ENCODE data around the gene PGM5. TPM values are rescaled to one million over a fixed set of nuclear protein-coding genes. Genes with fewer than 3 reads are reported as not detected.
A peak's percentile ranks its signal among the peaks of the same experiment; 100 is the strongest.

Gene PGM5
- total and polyA plus RNA-seq, 2 donors from 2014 or later = 16.3 to 53.1 TPM

- no peak for TF ChIP-seq CTCF (IDR thresholded peaks at IDR 0.05; ENCODE audit: borderline replicate concordance, extremely low read depth, insufficient read depth)
- H3K27ac ChIP-seq (ENCODE audit: low read depth in 2 of 2, low read length in 2 of 2) = no peak overlapping the region
- intact Hi-C loops (cut with DNase I) = no loop called here
- no peaks in the 10 kb centered on the region for H3K36me3 ChIP-seq (ENCODE audit: control insufficient read depth in 2 of 3, insufficient read depth in 3 of 3, low read length in 3 of 3)
- H3K9ac ChIP-seq (ENCODE audit: low read length in 3 of 3) = no peak overlapping the region
- H3K4me1 ChIP-seq (ENCODE audit: control insufficient read depth in 2 of 3, insufficient read depth in 2 of 3, low read depth in 1 of 3, low read length in 3 of 3) = peaks cover 3 to 21% (median 3%) of the 10 kb centered on the region in 3 donors
- no peak overlapping the region for H3K4me3 ChIP-seq (ENCODE audit: low read length in 3 of 3)
- FAIRE-seq = no peak
- H3K9me3 ChIP-seq (ENCODE audit: control insufficient read depth in 2 of 3, insufficient read depth in 1 of 3, low read length in 3 of 3) = no peaks in the 10 kb centered on the region
- H3K27me3 ChIP-seq (ENCODE audit: control insufficient read depth, insufficient read depth, low read length) = no peaks in the 10 kb centered on the region
- DNase-seq = no peak
These were observed 150.1 kb downstream of the PGM5 start for GRCh38 chr9:68506551-68506950.

- Histone ChIP-seq H3K4me3 (ENCODE audit: low read length in 3 of 3) (no peak overlapping the region), H3K27ac (ENCODE audit: low read depth in 2 of 2, low read length in 2 of 2) (no peak overlapping the region), H3K27me3 (ENCODE audit: control insufficient read depth, insufficient read depth, low read length) (no peaks in the 10 kb centered on the region), H3K9me3 (ENCODE audit: control insufficient read depth in 2 of 3, insufficient read depth in 1 of 3, low read length in 3 of 3) (no peaks in the 10 kb centered on the region), H3K4me1 (ENCODE audit: control insufficient read depth in 2 of 3, insufficient read depth in 2 of 3, low read depth in 1 of 3, low read length in 3 of 3) (peaks cover 3 to 21% (median 3%) of the 10 kb centered on the region in 3 donors), H3K36me3 (ENCODE audit: control insufficient read depth in 2 of 3, insufficient read depth in 3 of 3, low read length in 3 of 3) (no peaks in the 10 kb centered on the region), H3K9ac (ENCODE audit: low read length in 3 of 3) (no peak overlapping the region)
- peak; percentile 61 for TF ChIP-seq CTCF (IDR thresholded peaks at IDR 0.05; ENCODE audit: borderline replicate concordance, extremely low read depth, insufficient read depth)
- intact Hi-C loops (cut with DNase I) = no loop called here
- no peak for FAIRE-seq
- DNase-seq = peak in 2 of 5 donors; percentile 60 to 87
These were observed 150.9 kb downstream of the PGM5 start for GRCh38 chr9:68507130-68507805.

- Histone ChIP-seq H3K9ac (ENCODE audit: low read length in 3 of 3) (no peak overlapping the region), H3K36me3 (ENCODE audit: control insufficient read depth in 2 of 3, insufficient read depth in 3 of 3, low read length in 3 of 3) (no peaks in the 10 kb centered on the region), H3K27me3 (ENCODE audit: control insufficient read depth, insufficient read depth, low read length) (no peaks in the 10 kb centered on the region), H3K9me3 (ENCODE audit: control insufficient read depth in 2 of 3, insufficient read depth in 1 of 3, low read length in 3 of 3) (no peaks in the 10 kb centered on the region), H3K4me1 (ENCODE audit: control insufficient read depth in 2 of 3, insufficient read depth in 2 of 3, low read depth in 1 of 3, low read length in 3 of 3) (peaks cover 3 to 21% (median 3%) of the 10 kb centered on the region in 3 donors), H3K4me3 (ENCODE audit: low read length in 3 of 3) (no peak overlapping the region), H3K27ac (ENCODE audit: low read depth in 2 of 2, low read length in 2 of 2) (no peak overlapping the region)
- no peak for DNase-seq
- no peak for TF ChIP-seq CTCF (IDR thresholded peaks at IDR 0.05; ENCODE audit: borderline replicate concordance, extremely low read depth, insufficient read depth)
- no peak for FAIRE-seq
- intact Hi-C loops (cut with DNase I) = no loop called here
These were observed 151.4 kb downstream of the PGM5 start for GRCh38 chr9:68507806-68508145.

GRCh38 chr9:68508547-68508946 lies 152.1 kb downstream of the PGM5 start:
- H3K4me3 ChIP-seq (ENCODE audit: low read length in 3 of 3) = no peak overlapping the region
- FAIRE-seq = peak; percentile 79
- H3K4me1 ChIP-seq (ENCODE audit: control insufficient read depth in 2 of 3, insufficient read depth in 2 of 3, low read depth in 1 of 3, low read length in 3 of 3) = peaks cover 3 to 21% (median 3%) of the 10 kb centered on the region in 3 donors
- H3K36me3 ChIP-seq (ENCODE audit: control insufficient read depth in 2 of 3, insufficient read depth in 3 of 3, low read length in 3 of 3) = no peaks in the 10 kb centered on the region
- intact Hi-C loops (cut with DNase I) = no loop called here
- H3K27ac ChIP-seq (ENCODE audit: low read depth in 2 of 2, low read length in 2 of 2) = no peak overlapping the region
- H3K27me3 ChIP-seq (ENCODE audit: control insufficient read depth, insufficient read depth, low read length) = no peaks in the 10 kb centered on the region
- peak in 1 of 5 donors; percentile 32 for DNase-seq
- H3K9me3 ChIP-seq (ENCODE audit: control insufficient read depth in 2 of 3, insufficient read depth in 1 of 3, low read length in 3 of 3) = no peaks in the 10 kb centered on the region
- no peak overlapping the region for H3K9ac ChIP-seq (ENCODE audit: low read length in 3 of 3)
- TF ChIP-seq CTCF (IDR thresholded peaks at IDR 0.05; ENCODE audit: borderline replicate concordance, extremely low read depth, insufficient read depth) = no peak

Measured in kidney (tissue), 14 donors.